CD4-positive, alpha-beta T cell treated with Interleukin-15 for 4 hours (primary cell): Measurements from ENCODE around the gene ZNF648.
A peak's percentile ranks its signal among the peaks of the same experiment; 100 is the strongest.
"Not testable (repeated sequence)": the region's sequence is repeated elsewhere in the genome, so short reads cannot be mapped to it uniquely, and the experiment has no call there.

Experiments
- DNase-seq: peaks from one replicate; pipeline ENCODE4 v3.0.0-alpha.2; 2020; ENCODE audit warnings: low spot score

The ZNF648 gene

DNA sequence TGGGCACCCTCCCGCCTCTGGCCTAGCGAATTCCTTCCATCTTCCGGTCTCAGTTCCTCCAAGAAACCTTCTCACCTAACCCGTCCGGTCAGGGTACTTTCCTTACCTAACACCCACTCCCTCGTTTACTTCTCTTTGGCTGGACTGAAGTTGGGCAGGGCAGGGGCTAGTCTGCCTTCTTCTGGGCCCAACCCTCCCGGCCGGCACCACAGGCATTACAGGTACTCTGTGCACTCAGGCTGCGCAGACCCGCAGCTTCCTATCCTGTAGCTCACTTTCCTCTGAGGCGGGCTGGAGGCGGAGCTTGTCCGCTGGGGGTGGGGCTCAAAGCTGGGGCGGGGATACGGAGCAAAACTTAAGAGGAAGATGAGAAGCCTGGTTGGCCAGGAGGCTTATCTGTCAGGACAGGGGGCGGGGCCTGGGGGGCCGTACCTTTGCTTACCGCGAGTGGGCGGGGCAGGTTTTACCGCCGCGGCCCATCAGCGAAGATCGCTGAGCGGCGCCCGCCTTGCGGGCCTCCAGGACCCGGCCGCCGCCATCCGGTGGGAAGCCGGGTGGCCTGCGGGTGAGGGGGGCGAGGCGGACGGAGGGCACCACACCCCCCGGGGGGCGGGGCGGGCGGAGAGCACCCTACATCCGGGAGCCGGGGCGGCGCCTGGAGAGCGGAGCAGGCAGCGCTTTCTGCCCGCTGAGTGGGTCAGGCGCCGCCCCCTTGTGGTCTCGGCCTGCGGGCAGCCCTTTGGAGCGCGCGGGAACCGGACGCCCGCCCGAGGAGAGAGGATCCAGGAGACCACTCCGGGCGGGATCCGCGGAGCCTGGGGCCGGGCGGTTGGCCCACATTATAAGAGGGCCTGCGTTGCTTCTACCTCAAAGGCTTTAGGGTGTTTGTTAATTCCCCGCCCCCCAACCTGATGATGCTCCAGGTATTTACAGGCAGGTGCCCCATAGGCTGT is 31.9 kb downstream of the ZNF648 start:
- DNase-seq = peak; percentile 98

DNA sequence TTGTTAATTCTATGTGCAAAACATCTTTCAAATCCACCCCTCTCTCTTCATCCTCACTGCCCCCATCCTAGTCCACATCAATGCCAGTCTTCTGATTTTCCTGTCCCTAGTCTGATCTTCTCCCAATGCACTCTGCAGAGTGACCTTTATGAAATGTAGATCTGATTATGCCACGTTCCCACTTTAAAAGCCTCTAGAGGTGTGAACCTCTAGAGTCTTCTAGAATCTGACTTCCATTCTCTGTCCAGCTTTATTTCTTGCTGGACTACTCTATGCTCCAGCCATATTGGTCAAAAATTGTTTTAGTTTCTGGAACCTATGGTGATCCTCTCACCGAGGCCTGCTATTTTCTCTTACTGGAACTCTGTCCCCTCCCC is 32.5 kb downstream of the ZNF648 start:
- no peak for DNase-seq

DNA sequence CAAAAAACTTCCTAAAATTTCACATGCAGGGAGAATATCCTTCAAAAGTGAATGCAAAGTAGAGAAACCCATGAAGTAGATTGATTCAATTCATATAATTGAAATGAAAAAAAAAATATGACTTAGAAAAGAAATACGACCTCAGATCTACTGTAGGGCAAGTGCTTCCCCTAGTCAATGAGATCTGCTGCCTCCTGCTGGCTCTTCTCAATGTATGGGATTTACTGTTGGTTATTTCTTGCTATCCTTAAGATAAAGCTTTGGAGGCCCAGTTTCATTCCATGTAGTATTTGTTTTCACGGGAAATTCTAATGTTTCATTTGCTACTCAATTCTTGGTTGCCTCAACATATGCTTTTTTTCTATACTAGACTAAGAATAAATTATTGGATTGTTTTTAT is 46.2 kb downstream of the ZNF648 start:
- no peak for DNase-seq

DNA sequence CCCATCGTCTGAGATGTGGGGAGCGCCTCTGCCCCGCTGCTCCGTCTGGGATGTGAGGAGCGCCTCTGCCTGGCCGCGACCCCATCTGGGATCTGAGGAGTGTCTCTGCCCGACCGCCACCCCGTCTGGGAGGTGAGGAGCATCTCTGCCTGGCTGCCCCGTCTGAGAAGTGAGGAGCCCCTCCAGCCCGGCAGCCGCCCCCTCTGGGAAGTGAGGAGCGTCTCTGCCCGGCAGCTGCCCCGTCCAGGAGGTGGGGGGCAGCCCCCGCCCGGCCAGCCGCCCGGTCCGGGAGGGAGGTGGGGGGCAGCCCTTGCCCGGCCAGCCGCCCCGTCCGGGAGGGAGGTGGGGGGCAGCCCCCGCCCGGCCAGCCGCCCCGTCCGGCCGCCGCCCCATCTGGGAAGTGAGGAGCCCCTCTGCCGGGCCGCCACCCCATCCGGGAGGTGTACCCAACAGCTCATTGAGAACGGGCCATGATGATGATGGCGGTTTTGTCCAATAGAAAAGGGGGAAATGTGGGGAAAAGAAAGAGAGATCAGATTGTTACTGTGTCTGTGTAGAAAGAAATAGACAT is 50.6 kb downstream of the ZNF648 start:
- DNase-seq = not testable (repeated sequence)

DNA sequence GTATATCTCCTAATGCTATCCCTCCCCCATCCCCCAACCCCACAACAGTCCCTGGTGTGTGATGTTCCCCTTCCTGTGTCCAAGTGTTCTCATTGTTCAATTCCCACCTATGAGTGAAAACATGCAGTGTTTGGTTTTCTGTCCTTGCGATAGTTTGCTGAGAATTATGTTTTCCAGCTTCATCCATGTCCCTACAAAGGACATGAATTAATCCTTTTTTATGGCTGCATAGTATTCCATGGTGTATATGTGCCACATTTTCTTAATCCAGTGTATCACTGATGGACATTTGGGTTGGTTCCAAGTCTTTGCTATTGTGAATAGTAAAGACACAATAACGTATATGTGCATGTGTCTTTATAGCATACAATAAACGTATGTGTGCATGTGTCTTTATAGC is 56.1 kb downstream of the ZNF648 start:
- not testable (repeated sequence) for DNase-seq

DNA sequence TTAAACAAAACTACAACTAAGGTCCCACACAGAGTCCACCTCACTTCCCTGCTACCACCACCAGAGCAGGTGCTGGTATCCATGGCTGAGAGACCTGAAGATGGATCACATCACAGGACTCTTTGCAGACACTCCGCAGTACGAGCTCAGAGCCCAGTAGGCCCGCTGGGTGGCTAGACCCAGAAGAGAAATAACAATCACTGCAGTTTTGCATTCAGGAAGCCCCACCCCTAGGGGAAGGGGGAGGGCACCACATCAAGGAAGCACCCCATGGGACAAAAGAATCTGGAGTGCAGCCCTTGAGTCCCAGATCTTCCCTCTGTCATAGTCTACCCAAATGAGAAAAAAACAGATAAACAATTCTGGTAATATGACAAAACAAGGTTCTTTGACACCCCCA is 56.9 kb downstream of the ZNF648 start:
- DNase-seq = no peak
